Muscle of leg (tissue), 11 donors: ENCODE measurements around the gene PIP4K2A. TPM values are rescaled to one million over a fixed set of nuclear protein-coding genes. Genes with fewer than 3 reads are reported as not detected.

ENCODE experiments used
- DNase-seq: peaks from one replicate; pipeline ENCODE4 v3.0.0; 2013
- H3K27ac ChIP-seq: one replicate; pipeline ENCODE4 v1.5.1; 2013; ENCODE audit warnings: mild to moderate bottlenecking, low read length, control low read depth
- H3K27me3 ChIP-seq: one replicate; pipeline ENCODE4 v1.6.1; 2013; ENCODE audit warnings: low read length; ENCODE audit not compliant: control insufficient read depth, insufficient read depth
- H3K36me3 ChIP-seq: one replicate; pipeline ENCODE4 v1.6.1; 2013; ENCODE audit warnings: low read length; ENCODE audit not compliant: control insufficient read depth, insufficient read depth
- H3K4me1 ChIP-seq: one replicate; pipeline ENCODE4 v1.6.1; 2013; ENCODE audit warnings: low read length; ENCODE audit not compliant: control insufficient read depth, insufficient read depth
- H3K4me3 ChIP-seq: one replicate; pipeline ENCODE4 v1.5.1; 2013; ENCODE audit warnings: low read length, control low read depth
- H3K9me3 ChIP-seq: replicated peaks from 2 replicates; pipeline ENCODE4 v1.6.1; 2013; ENCODE audit warnings: low read depth, low read length; ENCODE audit not compliant: control insufficient read depth
- WGBS: methylation state at CpG from one replicate; pipeline ENCODE4 v1.1.5; 2013; ENCODE audit warnings: missing lambda C conversion rate; ENCODE audit not compliant: insufficient coverage; 5-methylcytosine and 5-hydroxymethylcytosine counted together
- polyA plus RNA-seq, 8 donors: library from polyadenylated mRNA; unstranded; fragments of 120-200 nt; gene quantifications; one replicate each; pipeline versions ENCODE4 v1.2.1 to v1.2.3, GENCODE V29; 2013; ENCODE audit warnings: inconsistent platforms in 1 of 8, low replicate concordance in 1 of 8; ENCODE audit not compliant: insufficient read length in 8 of 8, insufficient read depth in 1 of 8
- total RNA-seq: library from RNA; stranded (reverse); fragments of 120-200 nt; gene quantifications from one replicate; pipeline ENCODE4 v1.2.4, GENCODE V29; 2013

The PIP4K2A gene
- total and polyA plus RNA-seq, 9 donors: 15.4 to 22.4 (median 18.3) TPM

- Histone ChIP-seq H3K4me3 (no peak overlapping the region), H3K27me3 (no peaks in the 10 kb centered on the region), H3K9me3 (no peaks in the 10 kb centered on the region), H3K27ac (no peak overlapping the region), H3K36me3 (no peaks in the 10 kb centered on the region), H3K4me1 (peaks cover 11% of the 10 kb centered on the region)
- DNase-seq: no peak
- 74% methylated on average over 4 of the region's 8 CpGs for WGBS
Measured at GRCh38 chr10:22659866-22660265, 54.5 kb downstream of the PIP4K2A start.

DNA sequence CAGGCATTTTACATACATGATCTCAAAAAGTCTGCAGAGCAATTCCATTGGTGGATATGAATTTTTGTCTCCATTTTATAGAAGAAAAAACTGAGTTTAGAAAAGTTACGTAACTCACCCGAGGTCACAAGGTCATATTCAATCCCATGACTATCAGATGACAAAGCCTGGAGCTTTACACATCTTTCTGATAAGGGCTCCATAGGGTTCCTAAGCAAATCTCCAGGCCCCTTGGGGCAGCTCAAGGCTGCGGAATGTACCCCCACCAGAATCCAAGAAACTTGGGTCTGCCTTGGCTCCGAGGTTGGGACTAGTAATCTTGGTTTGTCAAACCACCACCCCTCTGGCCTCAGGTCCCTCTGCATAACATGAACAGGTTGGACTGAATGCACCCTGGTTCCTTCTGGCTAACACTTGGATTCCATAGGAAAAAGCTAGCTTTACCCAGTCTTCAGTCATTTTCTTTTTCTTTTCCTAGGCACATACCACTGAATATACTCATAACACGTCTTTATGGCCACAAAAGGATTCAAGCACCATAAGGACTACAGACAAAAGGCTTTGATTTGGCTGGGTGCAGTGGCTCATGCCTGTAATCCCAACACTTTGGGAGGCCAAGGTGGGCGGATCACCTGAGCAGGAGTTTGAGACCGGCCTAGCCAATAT is 55.5 kb downstream of the PIP4K2A start:
- no peak overlapping the region for H3K27ac ChIP-seq
- H3K27me3 ChIP-seq: no peaks in the 10 kb centered on the region
- no peak for DNase-seq
- peaks cover 15% of the 10 kb centered on the region for H3K4me1 ChIP-seq
- H3K36me3 ChIP-seq: no peaks in the 10 kb centered on the region
- WGBS: 88% methylated on average over 1 of the region's 7 CpGs
- no peak overlapping the region for H3K4me3 ChIP-seq
- no peaks in the 10 kb centered on the region for H3K9me3 ChIP-seq

- peaks cover 17% of the 10 kb centered on the region for H3K4me1 ChIP-seq
- H3K36me3 ChIP-seq: no peaks in the 10 kb centered on the region
- no CpG with 5 or more reads among the region's 5 CpGs for WGBS
- H3K27ac ChIP-seq: no peak overlapping the region
- H3K9me3 ChIP-seq: no peaks in the 10 kb centered on the region
- no peaks in the 10 kb centered on the region for H3K27me3 ChIP-seq
- H3K4me3 ChIP-seq: no peak overlapping the region
- DNase-seq: no peak
Measured at GRCh38 chr10:22657566-22658225, 56.7 kb downstream of the PIP4K2A start.

- peak; percentile 32 for DNase-seq
- H3K27ac ChIP-seq: no peak overlapping the region
- no peak overlapping the region for H3K4me3 ChIP-seq
- 100% methylated on average over 2 of the region's 4 CpGs for WGBS
- H3K9me3 ChIP-seq: no peaks in the 10 kb centered on the region
- H3K27me3 ChIP-seq: no peaks in the 10 kb centered on the region
- H3K4me1 ChIP-seq: peaks cover 17% of the 10 kb centered on the region
- H3K36me3 ChIP-seq: no peaks in the 10 kb centered on the region
Measured at GRCh38 chr10:22657024-22657423, 57.4 kb downstream of the PIP4K2A start.

DNA sequence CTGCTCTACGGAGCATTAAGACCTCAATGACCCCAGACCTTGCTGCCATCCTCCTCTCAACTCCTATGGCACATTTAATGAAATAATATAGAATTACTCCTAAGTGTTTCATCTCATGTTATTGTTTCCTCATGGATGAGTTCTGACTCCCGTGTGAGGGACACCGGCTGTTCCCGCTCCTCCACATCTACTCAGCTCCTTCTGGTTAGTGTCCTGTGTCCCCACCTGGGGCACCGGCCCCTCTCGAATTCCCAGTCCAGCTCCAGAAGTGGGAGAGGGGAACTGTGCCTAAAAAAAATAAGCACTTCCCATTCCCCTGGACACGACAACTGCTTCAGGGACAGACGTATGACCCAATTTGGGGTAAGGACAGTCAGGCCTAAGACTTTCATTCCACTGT is 58.3 kb downstream of the PIP4K2A start:
- H3K4me3 ChIP-seq: no peak overlapping the region
- no peaks in the 10 kb centered on the region for H3K9me3 ChIP-seq
- 100% methylated on average over 2 of the region's 8 CpGs for WGBS
- no peak overlapping the region for H3K27ac ChIP-seq
- peaks cover 21% of the 10 kb centered on the region for H3K4me1 ChIP-seq
- no peak for DNase-seq
- no peaks in the 10 kb centered on the region for H3K36me3 ChIP-seq
- no peaks in the 10 kb centered on the region for H3K27me3 ChIP-seq

GRCh38 chr10:22655312-22655981 is 58.9 kb downstream of the PIP4K2A start:
- WGBS: 40% methylated on average over 1 of the region's 10 CpGs
- Histone ChIP-seq H3K27ac (no peak overlapping the region), H3K36me3 (no peaks in the 10 kb centered on the region), H3K4me1 (peaks cover 21% of the 10 kb centered on the region), H3K27me3 (no peaks in the 10 kb centered on the region), H3K4me3 (no peak overlapping the region), H3K9me3 (no peaks in the 10 kb centered on the region)
- no peak for DNase-seq

DNA sequence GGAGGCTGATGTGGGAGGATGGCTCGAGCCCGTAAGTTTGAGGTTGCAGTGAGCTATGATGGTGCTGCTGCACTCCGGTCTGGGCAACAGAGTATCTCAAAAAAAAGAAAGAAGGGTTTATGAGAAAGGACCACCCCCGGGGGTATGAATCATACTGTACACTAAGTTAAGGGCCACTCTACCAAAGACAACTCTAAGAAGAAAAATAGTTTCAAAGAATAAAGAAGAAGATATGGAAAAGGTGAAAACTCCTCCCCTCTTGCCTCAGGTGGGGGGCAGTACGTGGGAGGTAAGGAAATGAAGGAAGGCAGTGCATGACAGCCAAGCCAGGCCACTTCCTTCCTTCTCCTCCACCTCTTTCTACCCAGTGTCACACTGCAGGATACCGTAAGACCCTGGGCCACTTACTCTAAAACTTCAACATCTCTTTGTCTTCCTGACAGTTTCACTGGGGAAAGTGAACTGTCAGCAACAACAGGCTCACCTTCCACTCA is 61.3 kb downstream of the PIP4K2A start:
- DNase-seq: no peak
- Histone ChIP-seq H3K4me3 (no peak overlapping the region), H3K27ac (no peak overlapping the region), H3K27me3 (no peaks in the 10 kb centered on the region), H3K4me1 (peaks cover 17% of the 10 kb centered on the region), H3K36me3 (no peaks in the 10 kb centered on the region), H3K9me3 (no peaks in the 10 kb centered on the region)
- WGBS: 100% methylated on average over 2 of the region's 6 CpGs

GRCh38 chr10:22651276-22651980 is 63.0 kb downstream of the PIP4K2A start:
- no peak for DNase-seq
- no peak overlapping the region for H3K27ac ChIP-seq
- H3K27me3 ChIP-seq: no peaks in the 10 kb centered on the region
- H3K9me3 ChIP-seq: no peaks in the 10 kb centered on the region
- peaks cover 16% of the 10 kb centered on the region for H3K4me1 ChIP-seq
- WGBS: 57% methylated on average over 9 of the region's 12 CpGs
- H3K4me3 ChIP-seq: no peak overlapping the region
- no peaks in the 10 kb centered on the region for H3K36me3 ChIP-seq

GRCh38 chr10:22649994-22650393 is 64.4 kb downstream of the PIP4K2A start:
- WGBS: 60% methylated on average over 1 of the region's 4 CpGs
- no peaks in the 10 kb centered on the region for H3K9me3 ChIP-seq
- no peak for DNase-seq
- no peaks in the 10 kb centered on the region for H3K36me3 ChIP-seq
- no peak overlapping the region for H3K4me3 ChIP-seq
- H3K4me1 ChIP-seq: peaks cover 13% of the 10 kb centered on the region
- no peak overlapping the region for H3K27ac ChIP-seq
- no peaks in the 10 kb centered on the region for H3K27me3 ChIP-seq

DNA sequence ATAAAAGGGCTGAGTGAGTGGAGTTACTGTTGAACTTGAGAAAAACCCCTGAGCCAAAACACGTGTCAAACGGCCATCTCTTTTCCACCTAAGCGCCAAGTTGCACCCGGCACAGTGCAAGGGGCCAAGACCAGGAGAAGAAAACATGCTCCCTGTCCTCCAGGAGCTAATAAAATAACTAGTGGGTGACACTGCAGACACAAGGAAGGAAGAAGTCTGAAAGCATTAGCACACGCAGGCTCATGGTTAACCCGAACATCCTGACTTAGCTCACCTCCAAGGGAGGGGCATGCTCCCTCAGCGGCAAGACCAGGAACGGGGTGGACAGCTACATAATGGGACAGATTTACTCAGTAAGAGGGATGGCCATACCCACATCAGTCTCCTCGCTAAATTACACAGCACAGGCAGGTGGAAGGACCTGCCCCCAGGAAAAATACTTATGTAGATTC is 65.0 kb downstream of the PIP4K2A start:
- Histone ChIP-seq H3K36me3 (no peaks in the 10 kb centered on the region), H3K4me3 (no peak overlapping the region), H3K9me3 (no peaks in the 10 kb centered on the region), H3K4me1 (peaks cover 8% of the 10 kb centered on the region), H3K27ac (no peak overlapping the region), H3K27me3 (no peaks in the 10 kb centered on the region)
- 74% methylated on average over 4 of the region's 9 CpGs for WGBS
- no peak for DNase-seq
